Measurements from ENCODE around the gene HSH2D. TPM values are rescaled to one million over a fixed set of nuclear protein-coding genes. Genes with fewer than 3 reads are reported as not detected.
A peak's percentile ranks its signal among the peaks of the same experiment; 100 is the strongest.

The HSH2D gene
- total RNA-seq, 1 donor, result not detected

- H3K4me3 ChIP-seq (ENCODE audit: low read depth, low read length), result no peak overlapping the region
- no peak for DNase-seq (ENCODE audit: low read depth)
- TF ChIP-seq CTCF (IDR thresholded peaks at IDR 0.05; ENCODE audit: insufficient read depth, low read length), result no peak
Measured at GRCh38 chr19:16100524-16100923, 43.0 kb upstream of the HSH2D start.

GRCh38 chr19:16104722-16105121, 38.8 kb upstream of the HSH2D start:
- H3K4me3 ChIP-seq (ENCODE audit: low read depth, low read length), result no peak overlapping the region
- TF ChIP-seq CTCF (IDR thresholded peaks at IDR 0.05; ENCODE audit: insufficient read depth, low read length), result no peak
- no peak for DNase-seq (ENCODE audit: low read depth)

- H3K4me3 ChIP-seq (ENCODE audit: low read depth, low read length), result no peak overlapping the region
- TF ChIP-seq CTCF (IDR thresholded peaks at IDR 0.05; ENCODE audit: insufficient read depth, low read length), result no peak
- DNase-seq (ENCODE audit: low read depth), result no peak
Measured at GRCh38 chr19:16106121-16106520, 37.4 kb upstream of the HSH2D start.

GRCh38 chr19:16111160-16111908, 32.2 kb upstream of the HSH2D start, which contains the start of gene RAB8A:
Gene RAB8A, plus strand, starts transcription at chr19:16111889. Its CDS starts 13 bp downstream, at chr19:16111902.
- peak; percentile 78 for TF ChIP-seq CTCF (IDR thresholded peaks at IDR 0.05; ENCODE audit: insufficient read depth, low read length)
- DNase-seq (ENCODE audit: low read depth), result peak; percentile 99

GRCh38 chr19:16111909-16112752, 31.4 kb upstream of the HSH2D start:
- DNase-seq (ENCODE audit: low read depth), result no peak
- no peak for TF ChIP-seq CTCF (IDR thresholded peaks at IDR 0.05; ENCODE audit: insufficient read depth, low read length)

More at GRCh38 chr19:16111160-16111908, 32.2 kb upstream of the HSH2D start, which contains the start of gene RAB8A:
- H3K4me3 ChIP-seq (ENCODE audit: low read depth, low read length), result peak within 1 kb of the TSS; percentile 80

GRCh38 chr19:16112778-16113177, 30.7 kb upstream of the HSH2D start:
- DNase-seq (ENCODE audit: low read depth), result no peak
- TF ChIP-seq CTCF (IDR thresholded peaks at IDR 0.05; ENCODE audit: insufficient read depth, low read length), result no peak
- peak overlapping the region; percentile 80 for H3K4me3 ChIP-seq (ENCODE audit: low read depth, low read length)

More at GRCh38 chr19:16111909-16112752, 31.4 kb upstream of the HSH2D start:
- peak overlapping the region; percentile 80 for H3K4me3 ChIP-seq (ENCODE audit: low read depth, low read length)

Measured in fibroblast of the aortic adventitia (primary cell).